HepG2 (cell line): ENCODE results near the gene MYO5B.

Experiments
- ELF1 ChIP-seq: sonication (generic); formaldehyde crosslinking; IDR thresholded peaks from 2 replicates; pipeline ENCODE4 v1.4.0; 2020; ENCODE audit warnings: missing genetic modification reagents
- EP300 ChIP-seq, 3 experiments: sonication (generic) in 1 of 3; formaldehyde crosslinking in 1 of 3; IDR thresholded peaks; 2 replicates each; pipeline versions ENCODE4 v1.5.1 to v1.6.1; 2011 to 2020; ENCODE audit warnings: low read depth in 2 of 3, low read length in 2 of 3, borderline replicate concordance in 1 of 3, improper control_type of control experiment in 1 of 3, mild to moderate bottlenecking in 1 of 3, missing genetic modification reagents in 1 of 3, moderate library complexity in 1 of 3
- GATAD1 ChIP-seq: IDR thresholded peaks from 2 replicates; pipeline ENCODE4 v1.6.1; 2016; ENCODE audit warnings: missing genetic modification reagents, missing compliant biosample characterization
- MAZ ChIP-seq, 2 experiments: sonication (generic) in 1 of 2; formaldehyde crosslinking in 1 of 2; IDR thresholded peaks; 2 replicates each; pipeline versions ENCODE4 v1.5.0 to v1.6.1; 2012 to 2020; ENCODE audit warnings: low read depth in 2 of 2, mild to moderate bottlenecking in 2 of 2, borderline replicate concordance in 1 of 2, improper control_type of control experiment in 1 of 2, low read length in 1 of 2, missing genetic modification reagents in 1 of 2, moderate library complexity in 1 of 2
- MEIS2 ChIP-seq: sonication (generic); formaldehyde crosslinking; IDR thresholded peaks from 2 replicates; pipeline ENCODE4 v1.9.0; 2021; ENCODE audit warnings: mild to moderate bottlenecking, missing genetic modification reagents
- MLLT10 ChIP-seq: sonication (generic); formaldehyde crosslinking; IDR thresholded peaks from 2 replicates; pipeline ENCODE4 v1.4.0; 2020; ENCODE audit warnings: missing genetic modification reagents
- MXI1 ChIP-seq: IDR thresholded peaks from 3 replicates; pipeline ENCODE4 v1.6.1; 2012; ENCODE audit warnings: low read depth, low read length, inconsistent platforms, borderline replicate concordance
- THAP11 ChIP-seq: IDR thresholded peaks from 2 replicates; pipeline ENCODE4 v1.6.1; 2016; ENCODE audit warnings: missing biosample characterization, missing genetic modification reagents
- ZNF670 ChIP-seq: sonication (generic); formaldehyde crosslinking; IDR thresholded peaks from 2 replicates; pipeline ENCODE4 v1.8.0; 2022; ENCODE audit warnings: mild to moderate bottlenecking, missing genetic modification reagents, borderline replicate concordance
- ZNF891 ChIP-seq: sonication (generic); formaldehyde crosslinking; IDR thresholded peaks from 2 replicates; pipeline ENCODE4 v1.5.0; 2020; ENCODE audit warnings: mild to moderate bottlenecking, missing genetic modification reagents
- TF ChIP-seq, protein P1 (sequence below): sonication (generic); formaldehyde crosslinking; IDR thresholded peaks from 2 replicates; pipeline ENCODE4 v1.8.1; 2023; ENCODE audit warnings: missing genetic modification reagents, inconsistent platforms, borderline replicate concordance
- TF ChIP-seq, protein P2 (sequence below): sonication (generic); formaldehyde crosslinking; conservative IDR thresholded peaks from 2 replicates; pipeline ENCODE4 v1.4.0; 2020; ENCODE audit warnings: missing genetic modification reagents
- TF ChIP-seq, protein P3 (sequence below): sonication (generic); formaldehyde crosslinking; IDR thresholded peaks from 2 replicates; pipeline ENCODE4 v1.4.0; 2020; ENCODE audit warnings: missing genetic modification reagents, borderline replicate concordance

DNA sequence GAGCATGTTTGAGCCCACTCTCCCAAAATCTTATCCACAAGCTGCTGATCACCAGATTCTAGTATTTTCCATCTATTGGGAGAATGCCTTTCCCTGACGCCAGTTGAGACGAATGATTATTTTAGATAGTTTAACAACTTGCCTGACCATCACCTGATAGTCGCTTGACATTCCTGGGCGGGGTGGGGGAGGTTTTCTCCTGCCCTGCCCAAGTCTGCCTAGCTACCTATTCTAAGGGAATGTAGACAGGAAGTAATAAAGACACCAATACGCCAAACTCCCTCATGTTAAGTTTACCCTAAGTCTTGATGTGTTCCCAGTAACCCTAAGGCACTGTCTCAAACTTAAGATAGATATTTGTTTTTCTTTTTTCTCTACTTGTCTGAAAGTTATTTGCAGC lies 377.0 kb downstream of the MYO5B start:
- TF ChIP-seq MXI1: no peak
- TF ChIP-seq MLLT10 (CRISPR knock-in tag): no peak
- TF ChIP-seq, protein P1, sequence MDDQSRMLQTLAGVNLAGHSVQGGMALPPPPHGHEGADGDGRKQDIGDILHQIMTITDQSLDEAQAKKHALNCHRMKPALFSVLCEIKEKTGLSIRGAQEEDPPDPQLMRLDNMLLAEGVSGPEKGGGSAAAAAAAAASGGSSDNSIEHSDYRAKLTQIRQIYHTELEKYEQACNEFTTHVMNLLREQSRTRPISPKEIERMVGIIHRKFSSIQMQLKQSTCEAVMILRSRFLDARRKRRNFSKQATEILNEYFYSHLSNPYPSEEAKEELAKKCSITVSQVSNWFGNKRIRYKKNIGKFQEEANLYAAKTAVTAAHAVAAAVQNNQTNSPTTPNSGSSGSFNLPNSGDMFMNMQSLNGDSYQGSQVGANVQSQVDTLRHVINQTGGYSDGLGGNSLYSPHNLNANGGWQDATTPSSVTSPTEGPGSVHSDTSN: no peak
- TF ChIP-seq ZNF670: no peak
- TF ChIP-seq MAZ (IDR thresholded peaks at IDR 0.05; ENCODE audit: borderline replicate concordance, low read depth, low read length): no peak
- TF ChIP-seq MAZ (CRISPR knock-in tag; IDR thresholded peaks at IDR 0.05; ENCODE audit: low read depth): no peak
- TF ChIP-seq MEIS2 (CRISPR knock-in tag): no peak
- TF ChIP-seq, protein P2, sequence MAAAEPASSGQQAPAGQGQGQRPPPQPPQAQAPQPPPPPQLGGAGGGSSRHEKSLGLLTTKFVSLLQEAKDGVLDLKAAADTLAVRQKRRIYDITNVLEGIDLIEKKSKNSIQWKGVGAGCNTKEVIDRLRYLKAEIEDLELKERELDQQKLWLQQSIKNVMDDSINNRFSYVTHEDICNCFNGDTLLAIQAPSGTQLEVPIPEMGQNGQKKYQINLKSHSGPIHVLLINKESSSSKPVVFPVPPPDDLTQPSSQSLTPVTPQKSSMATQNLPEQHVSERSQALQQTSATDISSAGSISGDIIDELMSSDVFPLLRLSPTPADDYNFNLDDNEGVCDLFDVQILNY: no peak
- no peak for TF ChIP-seq GATAD1 (CRISPR knock-in tag)
- TF ChIP-seq ZNF891: no peak
- no peak for TF ChIP-seq ELF1
- TF ChIP-seq THAP11 (CRISPR knock-in tag): no peak
- TF ChIP-seq, protein P3, sequence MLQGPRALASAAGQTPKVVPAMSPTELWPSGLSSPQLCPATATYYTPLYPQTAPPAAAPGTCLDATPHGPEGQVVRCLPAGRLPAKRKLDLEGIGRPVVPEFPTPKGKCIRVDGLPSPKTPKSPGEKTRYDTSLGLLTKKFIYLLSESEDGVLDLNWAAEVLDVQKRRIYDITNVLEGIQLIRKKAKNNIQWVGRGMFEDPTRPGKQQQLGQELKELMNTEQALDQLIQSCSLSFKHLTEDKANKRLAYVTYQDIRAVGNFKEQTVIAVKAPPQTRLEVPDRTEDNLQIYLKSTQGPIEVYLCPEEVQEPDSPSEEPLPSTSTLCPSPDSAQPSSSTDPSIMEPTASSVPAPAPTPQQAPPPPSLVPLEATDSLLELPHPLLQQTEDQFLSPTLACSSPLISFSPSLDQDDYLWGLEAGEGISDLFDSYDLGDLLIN (CRISPR knock-in tag): no peak
- TF ChIP-seq EP300 (IDR thresholded peaks at IDR 0.05; ENCODE audit: low read depth in 2 of 2, low read length in 2 of 2): no peak
- no peak for TF ChIP-seq EP300 (CRISPR knock-in tag; IDR thresholded peaks at IDR 0.05; ENCODE audit: borderline replicate concordance)
